Body of pancreas (tissue), 4 donors: ENCODE data around the gene KCND2.

Experiments used
- POLR2A ChIP-seq, 3 donors: fragments of 450-650 bp; IDR thresholded peaks; one replicate each; pipeline ENCODE4 v1.6.1; 2016; ENCODE audit warnings: antibody characterized with exemption in 3 of 3, mild to moderate bottlenecking in 2 of 3
- TF ChIP-seq, protein P1 (sequence below), 7 experiments: fragments of 450-650 bp in 4 of 7; fragments of 200-600 bp in 3 of 7; sonication (generic) in 3 of 7; IDR thresholded peaks; one replicate each; pipeline ENCODE4 v1.5.1; 2016 to 2019; ENCODE audit warnings: antibody characterized with exemption in 7 of 7

DNA sequence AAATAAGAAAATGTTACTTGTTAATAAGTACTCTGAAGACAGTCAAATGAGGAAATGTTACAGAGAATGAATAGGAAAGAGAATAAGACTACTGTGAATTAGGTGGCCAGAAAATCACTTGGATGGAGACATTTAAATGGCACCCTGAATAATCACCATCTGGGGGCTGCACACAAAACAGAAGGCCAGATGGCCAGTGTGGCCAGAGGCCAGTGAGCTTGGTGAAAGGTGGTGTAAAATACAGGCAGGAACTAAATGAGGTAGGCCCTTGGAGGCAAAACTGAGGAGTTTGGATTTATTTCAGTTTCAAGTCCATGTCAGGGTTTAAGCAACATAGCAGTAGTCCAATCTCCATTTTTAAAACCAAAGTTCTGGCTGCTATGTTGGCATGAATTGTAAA is 458.3 kb downstream of the KCND2 start:
- TF ChIP-seq, protein P1, sequence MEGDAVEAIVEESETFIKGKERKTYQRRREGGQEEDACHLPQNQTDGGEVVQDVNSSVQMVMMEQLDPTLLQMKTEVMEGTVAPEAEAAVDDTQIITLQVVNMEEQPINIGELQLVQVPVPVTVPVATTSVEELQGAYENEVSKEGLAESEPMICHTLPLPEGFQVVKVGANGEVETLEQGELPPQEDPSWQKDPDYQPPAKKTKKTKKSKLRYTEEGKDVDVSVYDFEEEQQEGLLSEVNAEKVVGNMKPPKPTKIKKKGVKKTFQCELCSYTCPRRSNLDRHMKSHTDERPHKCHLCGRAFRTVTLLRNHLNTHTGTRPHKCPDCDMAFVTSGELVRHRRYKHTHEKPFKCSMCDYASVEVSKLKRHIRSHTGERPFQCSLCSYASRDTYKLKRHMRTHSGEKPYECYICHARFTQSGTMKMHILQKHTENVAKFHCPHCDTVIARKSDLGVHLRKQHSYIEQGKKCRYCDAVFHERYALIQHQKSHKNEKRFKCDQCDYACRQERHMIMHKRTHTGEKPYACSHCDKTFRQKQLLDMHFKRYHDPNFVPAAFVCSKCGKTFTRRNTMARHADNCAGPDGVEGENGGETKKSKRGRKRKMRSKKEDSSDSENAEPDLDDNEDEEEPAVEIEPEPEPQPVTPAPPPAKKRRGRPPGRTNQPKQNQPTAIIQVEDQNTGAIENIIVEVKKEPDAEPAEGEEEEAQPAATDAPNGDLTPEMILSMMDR (IDR thresholded peaks at IDR 0.05), result no peak
- TF ChIP-seq POLR2A (IDR thresholded peaks at IDR 0.05), result no peak
